ENCODE results near the gene B3GALT6. TPM values are rescaled to one million over a fixed set of nuclear protein-coding genes. Genes with fewer than 3 reads are reported as not detected.

B3GALT6 gene
- total and polyA plus RNA-seq, 4 donors: 1.2 to 9.0 (median 8.3) TPM

DNA sequence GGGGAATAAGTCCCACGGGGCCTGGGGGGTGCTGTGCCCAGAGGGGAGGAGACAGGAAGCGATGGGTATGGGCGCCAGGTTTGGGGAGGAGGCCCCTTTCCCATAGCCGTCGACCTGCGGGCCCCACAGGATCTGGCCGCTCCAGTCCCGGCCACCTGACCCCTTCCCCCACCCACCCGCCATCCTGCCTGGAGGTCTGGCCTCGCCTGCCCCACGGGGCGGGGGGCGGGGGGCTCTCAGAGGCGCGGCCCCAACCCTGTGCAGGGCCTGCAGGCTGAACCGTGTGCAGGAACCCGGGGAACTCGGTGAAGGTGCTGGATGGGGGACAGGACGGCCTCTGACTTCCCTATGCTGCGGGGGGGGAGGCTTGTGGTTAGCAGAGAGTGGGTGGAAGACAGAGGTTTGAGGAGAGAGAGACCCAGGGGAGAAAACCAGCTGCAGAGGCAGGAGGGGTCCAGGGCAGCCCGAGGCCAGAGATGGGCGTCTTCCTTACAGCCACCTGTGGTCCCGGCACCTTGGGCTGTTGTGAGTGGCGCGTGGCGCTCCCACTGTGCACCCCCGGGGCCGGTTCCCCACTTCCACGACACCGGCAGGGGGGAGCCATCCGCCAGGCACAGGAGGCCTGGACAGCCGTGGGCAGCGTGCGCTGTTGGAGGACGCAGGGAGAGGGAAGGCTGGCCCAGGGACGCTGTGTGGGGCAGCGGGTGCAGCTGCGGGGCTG, 23.2 kb upstream of the B3GALT6 start:
- no peak overlapping the region for H3K9ac ChIP-seq (ENCODE audit: low read depth in 1 of 2, low read length in 2 of 2)
- no peak overlapping the region for H3K27ac ChIP-seq (ENCODE audit: low read depth in 1 of 2, low read length in 2 of 2)
- no peaks in the 10 kb centered on the region for H3K9me3 ChIP-seq (ENCODE audit: control insufficient read depth in 4 of 4, low read length in 3 of 4)
- H3K27me3 ChIP-seq (ENCODE audit: control insufficient read depth in 4 of 4, insufficient read depth in 4 of 4, low read length in 3 of 4): peaks cover 0 to 8% (median 0%) of the 10 kb centered on the region in 4 donors
- H3K4me1 ChIP-seq (ENCODE audit: control insufficient read depth in 4 of 4, insufficient read depth in 4 of 4, low read length in 3 of 4): peaks cover 0 to 9% (median 1%) of the 10 kb centered on the region in 4 donors
- H3K36me3 ChIP-seq (ENCODE audit: control insufficient read depth in 4 of 4, insufficient read depth in 3 of 4, low read depth in 1 of 4, low read length in 3 of 4): no peaks in the 10 kb centered on the region
- H3K4me3 ChIP-seq (ENCODE audit: low read depth in 1 of 3, low read length in 3 of 3): no peak overlapping the region
- WGBS: 61% methylated on average over 38 of the region's 38 CpGs
- TF ChIP-seq, protein P1, sequence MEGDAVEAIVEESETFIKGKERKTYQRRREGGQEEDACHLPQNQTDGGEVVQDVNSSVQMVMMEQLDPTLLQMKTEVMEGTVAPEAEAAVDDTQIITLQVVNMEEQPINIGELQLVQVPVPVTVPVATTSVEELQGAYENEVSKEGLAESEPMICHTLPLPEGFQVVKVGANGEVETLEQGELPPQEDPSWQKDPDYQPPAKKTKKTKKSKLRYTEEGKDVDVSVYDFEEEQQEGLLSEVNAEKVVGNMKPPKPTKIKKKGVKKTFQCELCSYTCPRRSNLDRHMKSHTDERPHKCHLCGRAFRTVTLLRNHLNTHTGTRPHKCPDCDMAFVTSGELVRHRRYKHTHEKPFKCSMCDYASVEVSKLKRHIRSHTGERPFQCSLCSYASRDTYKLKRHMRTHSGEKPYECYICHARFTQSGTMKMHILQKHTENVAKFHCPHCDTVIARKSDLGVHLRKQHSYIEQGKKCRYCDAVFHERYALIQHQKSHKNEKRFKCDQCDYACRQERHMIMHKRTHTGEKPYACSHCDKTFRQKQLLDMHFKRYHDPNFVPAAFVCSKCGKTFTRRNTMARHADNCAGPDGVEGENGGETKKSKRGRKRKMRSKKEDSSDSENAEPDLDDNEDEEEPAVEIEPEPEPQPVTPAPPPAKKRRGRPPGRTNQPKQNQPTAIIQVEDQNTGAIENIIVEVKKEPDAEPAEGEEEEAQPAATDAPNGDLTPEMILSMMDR (IDR thresholded peaks at IDR 0.05; ENCODE audit: low read depth, low read length, missing input control): no peak
- TF ChIP-seq GABPA (IDR thresholded peaks at IDR 0.05 in 1 of 2, conservative IDR thresholded peaks at IDR 0.05 in 1 of 2) (no peak), YY1 (IDR thresholded peaks at IDR 0.05) (no peak), JUND (IDR thresholded peaks at IDR 0.05) (no peak), SP1 (IDR thresholded peaks at IDR 0.05) (no peak), RAD21 (IDR thresholded peaks at IDR 0.05) (no peak), HNF4G (IDR thresholded peaks at IDR 0.05) (no peak), EGR1 (IDR thresholded peaks at IDR 0.05; ENCODE audit: low read depth in 2 of 2) (no peak), TAF1 (conservative IDR thresholded peaks at IDR 0.05) (no peak), RXRA (IDR thresholded peaks at IDR 0.05) (no peak), NR2F2 (IDR thresholded peaks at IDR 0.05) (no peak), FOXA1 (IDR thresholded peaks at IDR 0.05) (no peak), HNF4A (conservative IDR thresholded peaks at IDR 0.05) (no peak), FOXA2 (IDR thresholded peaks at IDR 0.05) (no peak)
- TF ChIP-seq, protein P2, sequence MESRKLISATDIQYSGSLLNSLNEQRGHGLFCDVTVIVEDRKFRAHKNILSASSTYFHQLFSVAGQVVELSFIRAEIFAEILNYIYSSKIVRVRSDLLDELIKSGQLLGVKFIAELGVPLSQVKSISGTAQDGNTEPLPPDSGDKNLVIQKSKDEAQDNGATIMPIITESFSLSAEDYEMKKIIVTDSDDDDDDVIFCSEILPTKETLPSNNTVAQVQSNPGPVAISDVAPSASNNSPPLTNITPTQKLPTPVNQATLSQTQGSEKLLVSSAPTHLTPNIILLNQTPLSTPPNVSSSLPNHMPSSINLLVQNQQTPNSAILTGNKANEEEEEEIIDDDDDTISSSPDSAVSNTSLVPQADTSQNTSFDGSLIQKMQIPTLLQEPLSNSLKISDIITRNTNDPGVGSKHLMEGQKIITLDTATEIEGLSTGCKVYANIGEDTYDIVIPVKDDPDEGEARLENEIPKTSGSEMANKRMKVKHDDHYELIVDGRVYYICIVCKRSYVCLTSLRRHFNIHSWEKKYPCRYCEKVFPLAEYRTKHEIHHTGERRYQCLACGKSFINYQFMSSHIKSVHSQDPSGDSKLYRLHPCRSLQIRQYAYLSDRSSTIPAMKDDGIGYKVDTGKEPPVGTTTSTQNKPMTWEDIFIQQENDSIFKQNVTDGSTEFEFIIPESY (IDR thresholded peaks at IDR 0.05): no peak
- TF ChIP-seq, protein P3, sequence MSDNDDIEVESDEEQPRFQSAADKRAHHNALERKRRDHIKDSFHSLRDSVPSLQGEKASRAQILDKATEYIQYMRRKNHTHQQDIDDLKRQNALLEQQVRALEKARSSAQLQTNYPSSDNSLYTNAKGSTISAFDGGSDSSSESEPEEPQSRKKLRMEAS (IDR thresholded peaks at IDR 0.05): no peak
- TF ChIP-seq, protein P4, sequence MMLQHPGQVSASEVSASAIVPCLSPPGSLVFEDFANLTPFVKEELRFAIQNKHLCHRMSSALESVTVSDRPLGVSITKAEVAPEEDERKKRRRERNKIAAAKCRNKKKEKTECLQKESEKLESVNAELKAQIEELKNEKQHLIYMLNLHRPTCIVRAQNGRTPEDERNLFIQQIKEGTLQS (IDR thresholded peaks at IDR 0.05): no peak
- TF ChIP-seq, protein P5, sequence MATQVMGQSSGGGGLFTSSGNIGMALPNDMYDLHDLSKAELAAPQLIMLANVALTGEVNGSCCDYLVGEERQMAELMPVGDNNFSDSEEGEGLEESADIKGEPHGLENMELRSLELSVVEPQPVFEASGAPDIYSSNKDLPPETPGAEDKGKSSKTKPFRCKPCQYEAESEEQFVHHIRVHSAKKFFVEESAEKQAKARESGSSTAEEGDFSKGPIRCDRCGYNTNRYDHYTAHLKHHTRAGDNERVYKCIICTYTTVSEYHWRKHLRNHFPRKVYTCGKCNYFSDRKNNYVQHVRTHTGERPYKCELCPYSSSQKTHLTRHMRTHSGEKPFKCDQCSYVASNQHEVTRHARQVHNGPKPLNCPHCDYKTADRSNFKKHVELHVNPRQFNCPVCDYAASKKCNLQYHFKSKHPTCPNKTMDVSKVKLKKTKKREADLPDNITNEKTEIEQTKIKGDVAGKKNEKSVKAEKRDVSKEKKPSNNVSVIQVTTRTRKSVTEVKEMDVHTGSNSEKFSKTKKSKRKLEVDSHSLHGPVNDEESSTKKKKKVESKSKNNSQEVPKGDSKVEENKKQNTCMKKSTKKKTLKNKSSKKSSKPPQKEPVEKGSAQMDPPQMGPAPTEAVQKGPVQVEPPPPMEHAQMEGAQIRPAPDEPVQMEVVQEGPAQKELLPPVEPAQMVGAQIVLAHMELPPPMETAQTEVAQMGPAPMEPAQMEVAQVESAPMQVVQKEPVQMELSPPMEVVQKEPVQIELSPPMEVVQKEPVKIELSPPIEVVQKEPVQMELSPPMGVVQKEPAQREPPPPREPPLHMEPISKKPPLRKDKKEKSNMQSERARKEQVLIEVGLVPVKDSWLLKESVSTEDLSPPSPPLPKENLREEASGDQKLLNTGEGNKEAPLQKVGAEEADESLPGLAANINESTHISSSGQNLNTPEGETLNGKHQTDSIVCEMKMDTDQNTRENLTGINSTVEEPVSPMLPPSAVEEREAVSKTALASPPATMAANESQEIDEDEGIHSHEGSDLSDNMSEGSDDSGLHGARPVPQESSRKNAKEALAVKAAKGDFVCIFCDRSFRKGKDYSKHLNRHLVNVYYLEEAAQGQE (IDR thresholded peaks at IDR 0.05): no peak
- no peak for DNase-seq (ENCODE audit: low spot score)
